ENCODE results near the gene TNFRSF18. TPM values are rescaled to one million over a fixed set of nuclear protein-coding genes. Genes with fewer than 3 reads are reported as not detected.

TNFRSF18 gene
- total and polyA plus RNA-seq, 10 of the 15 experiments (the other 5 are each of a cell fraction or from before 2014, with no cell fraction given), result 0.18 to 7.5 (median 1.5) TPM; not detected in 1

GRCh38 chr1:1215080-1215676 lies 8.8 kb upstream of the TNFRSF18 start (continued):
- peak; percentile 70 for TF ChIP-seq IKZF1 (conservative IDR thresholded peaks at IDR 0.05)
- TF ChIP-seq SMC3 (IDR thresholded peaks at IDR 0.05; ENCODE audit: borderline replicate concordance, low read length), result no peak
- TF ChIP-seq HDAC6 (IDR thresholded peaks at IDR 0.05; ENCODE audit: unreplicated experiment), result no peak
- TF ChIP-seq TAF1 (IDR thresholded peaks at IDR 0.05; ENCODE audit: borderline replicate concordance, low read depth, low read length), result no peak

GRCh38 chr1:1213345-1214265 lies 7.2 kb upstream of the TNFRSF18 start, which contains the start of gene TNFRSF4:
Gene TNFRSF4, minus strand, starts transcription at chr1:1214153. Its CDS starts 26 bp downstream, at chr1:1214127.
- no peak within 1 kb of the TSS for H3K9ac ChIP-seq (ENCODE audit: control insufficient read depth, insufficient read depth, low read length)
- BruUV-seq (replicated peaks), result no TSS peak
- in situ Hi-C loops (cut with MboI) (no loop called here), intact Hi-C loops (cut with micrococcal nuclease; ENCODE audit: unreplicated experiment) (no loop called here)
- DNase-seq (ENCODE audit: low read depth, low spot score), result no peak
- WGBS (ENCODE audit: insufficient coverage, insufficient replicate concordance, low lambda C conversion rate, missing lambda C conversion rate), result 11% methylated on average over 46 of the region's 56 CpGs
- no peaks in the 10 kb centered on the region for H3K79me2 ChIP-seq (ENCODE audit: control insufficient read depth, insufficient read depth, low read length)
- H3K27ac ChIP-seq (ENCODE audit: control insufficient read depth, insufficient read depth), result peak within 1 kb of the TSS; percentile 42
- CTCF ChIA-PET, result interaction anchor here (1.9 to 2.2 kb wide), 2 partner anchors 17 to 91 kb away, joined by 6 to 8 read pairs; no protein-coding TSS in a partner anchor
- ATAC-seq, result peak; percentile 20
- POLR2A ChIA-PET, result interaction anchor here (0.8 to 2.2 kb wide), 2 partner anchors 17 to 42 kb away, joined by 3 to 7 read pairs; no protein-coding TSS in a partner anchor
- H3K27me3 ChIP-seq (replicated peaks in 1 of 2; ENCODE audit: control insufficient read depth in 2 of 2, insufficient read depth in 2 of 2, low read length in 1 of 2), result no peaks in the 10 kb centered on the region
- H4K20me1 ChIP-seq (ENCODE audit: control insufficient read depth, insufficient read depth), result no peaks in the 10 kb centered on the region
- FAIRE-seq, result no peak
- SMC1A ChIA-PET (ENCODE audit: uncharacterized antibody, unreplicated experiment), result interaction anchor here (0.6 to 1.4 kb wide), 2 partner anchors 25 to 91 kb away, joined by 3 read pairs; no protein-coding TSS in a partner anchor
- peak within 1 kb of the TSS; percentile 27; the same call in 1 of the 2 replicates for H3K4me3 ChIP-seq
- H3K36me3 ChIP-seq (ENCODE audit: control insufficient read depth in 2 of 2, insufficient read depth in 2 of 2, low read length in 1 of 2), result peaks cover 0 to 16% of the 10 kb centered on the region in 2 experiments; a peak in 3 of 4 replicates
- RAD21 ChIA-PET (ENCODE audit: unreplicated experiment), result interaction anchor here (0.6 to 2.5 kb wide), 5 partner anchors 18 to 207 kb away, joined by 3 to 10 read pairs (median 9); no protein-coding TSS in a partner anchor
- H3K4me1 ChIP-seq (ENCODE audit: control insufficient read depth, insufficient read depth, low read length), result peaks cover 34% of the 10 kb centered on the region
- H3K9me3 ChIP-seq (replicated peaks; ENCODE audit: control insufficient read depth, insufficient read depth, low read length), result no peaks in the 10 kb centered on the region; the same call in 2 of the 3 replicates
- H3K4me2 ChIP-seq (ENCODE audit: control insufficient read depth, insufficient read depth), result peak within 1 kb of the TSS; percentile 62
- peak within 1 kb of the TSS; percentile 39; the same call in 1 of the 2 replicates for H2AFZ ChIP-seq (ENCODE audit: control insufficient read depth, low read depth, low read length)
- TF ChIP-seq DPF2 (IDR thresholded peaks at IDR 0.05), result 0 out of 2 replicates have a peak, but pooled peaks have one; percentile 5
- TF ChIP-seq POLR2A (IDR thresholded peaks at IDR 0.05; ENCODE audit: low read depth, low read length), result 0 out of 2 replicates have a peak, but pooled peaks have one; percentile 34
- peak; percentile 42 for TF ChIP-seq RUNX3 (IDR thresholded peaks at IDR 0.05; ENCODE audit: low read length)
- no peak for TF ChIP-seq ESRRA (IDR thresholded peaks at IDR 0.05; ENCODE audit: low read length)
- TF ChIP-seq ZNF24 (IDR thresholded peaks at IDR 0.05), result no peak
- TF ChIP-seq ZNF687 (IDR thresholded peaks at IDR 0.05), result peak; percentile 32
- peak; percentile 17 to 77; a peak in 3 of 4 replicates for TF ChIP-seq BHLHE40 (IDR thresholded peaks at IDR 0.05; ENCODE audit: borderline replicate concordance in 1 of 2, low read depth in 2 of 2, low read length in 1 of 2)
- TF ChIP-seq GATAD2B (conservative IDR thresholded peaks at IDR 0.05; ENCODE audit: low read depth), result peak; percentile 70
- peak; percentile 68; the same call in 1 of the 2 replicates for TF ChIP-seq HDGF (IDR thresholded peaks at IDR 0.05)
- 0 out of 2 replicates have a peak, but pooled peaks have one; percentile 8 for TF ChIP-seq CBFB (IDR thresholded peaks at IDR 0.05; ENCODE audit: low read depth)
- no peak for TF ChIP-seq ZNF622 (IDR thresholded peaks at IDR 0.05)
- TF ChIP-seq MEF2B (IDR thresholded peaks at IDR 0.05; ENCODE audit: partially characterized antibody, poor library complexity, severe bottlenecking), result peak; percentile 13
- TF ChIP-seq IKZF1 (conservative IDR thresholded peaks at IDR 0.05), result peak; percentile 3; the same call in 1 of the 2 replicates
